Mesodermal cell (in vitro differentiated cells): ENCODE measurements around the gene FAM227B.

ENCODE experiments used
- H3K27ac ChIP-seq: 2 replicates; pipeline ENCODE4 v1.7.0; 2013; ENCODE audit warnings: mild to moderate bottlenecking, low read depth, low read length, moderate library complexity; ENCODE audit not compliant: severe bottlenecking
- H3K36me3 ChIP-seq: 2 replicates; pipeline ENCODE4 v1.7.1; 2013; ENCODE audit warnings: mild to moderate bottlenecking, low read length, moderate library complexity; ENCODE audit not compliant: control insufficient read depth, insufficient read depth
- H3K4me1 ChIP-seq: one replicate; pipeline ENCODE4 v1.7.1; 2013; ENCODE audit warnings: mild to moderate bottlenecking, low read length; ENCODE audit not compliant: insufficient read depth, control insufficient read depth, poor library complexity, severe bottlenecking
- H3K4me3 ChIP-seq: 2 replicates; pipeline ENCODE4 v1.7.0; 2013; ENCODE audit warnings: low read length, control low read depth, mild to moderate bottlenecking; ENCODE audit not compliant: insufficient read depth, poor library complexity, severe bottlenecking; ENCODE audit errors: extremely low read depth
- H3K9me3 ChIP-seq: 2 replicates; pipeline ENCODE4 v1.7.1; 2013; ENCODE audit warnings: mild to moderate bottlenecking, low read length, moderate library complexity; ENCODE audit not compliant: control insufficient read depth
- WGBS, 2 experiments: methylation state at CpG; one replicate each; pipeline ENCODE4 v1.1.5; 2013; ENCODE audit warnings: missing lambda C conversion rate in 2 of 2; ENCODE audit not compliant: insufficient coverage in 2 of 2; 5-methylcytosine and 5-hydroxymethylcytosine counted together

FAM227B gene

GRCh38 chr15:49330166-49330565 lies 290.5 kb downstream of the FAM227B start:
- no peaks in the 10 kb centered on the region for H3K36me3 ChIP-seq
- H3K4me3 ChIP-seq = no peak overlapping the region
- no peaks in the 10 kb centered on the region for H3K9me3 ChIP-seq
- H3K4me1 ChIP-seq = no peaks in the 10 kb centered on the region
- H3K27ac ChIP-seq = no peak overlapping the region

GRCh38 chr15:49328941-49329340 lies 291.7 kb downstream of the FAM227B start:
- Histone ChIP-seq H3K4me1 (no peaks in the 10 kb centered on the region), H3K9me3 (no peaks in the 10 kb centered on the region), H3K27ac (no peak overlapping the region), H3K36me3 (no peaks in the 10 kb centered on the region), H3K4me3 (no peak overlapping the region)

GRCh38 chr15:49327927-49328326 lies 292.7 kb downstream of the FAM227B start:
- Histone ChIP-seq H3K27ac (no peak overlapping the region), H3K9me3 (no peaks in the 10 kb centered on the region), H3K4me3 (no peak overlapping the region), H3K4me1 (no peaks in the 10 kb centered on the region), H3K36me3 (no peaks in the 10 kb centered on the region)
- 90 to 100% methylated on average over 3 of the region's 4 CpGs for WGBS, 2 experiments

GRCh38 chr15:49323207-49323606 lies 297.4 kb downstream of the FAM227B start:
- no CpG with 5 or more reads among the region's 1 CpG for WGBS, 2 experiments
- no peak overlapping the region for H3K4me3 ChIP-seq
- H3K36me3 ChIP-seq = peaks cover 23% of the 10 kb centered on the region
- H3K27ac ChIP-seq = no peak overlapping the region
- no peaks in the 10 kb centered on the region for H3K9me3 ChIP-seq
- no peaks in the 10 kb centered on the region for H3K4me1 ChIP-seq

- no CpG with 5 or more reads among the region's 1 CpG for WGBS, 2 experiments
- Histone ChIP-seq H3K4me3 (no peak overlapping the region), H3K9me3 (no peaks in the 10 kb centered on the region), H3K4me1 (peaks cover 3% of the 10 kb centered on the region), H3K36me3 (peaks cover 23% of the 10 kb centered on the region), H3K27ac (no peak overlapping the region)
These were observed 300.3 kb downstream of the FAM227B start for GRCh38 chr15:49320351-49320750.

GRCh38 chr15:49315391-49315823 lies 305.2 kb downstream of the FAM227B start:
- no peak overlapping the region for H3K4me3 ChIP-seq
- 11 to 30% methylated on average over 1 to 2 of the region's 2 CpGs for WGBS, 2 experiments
- peaks cover 21% of the 10 kb centered on the region for H3K36me3 ChIP-seq
- H3K27ac ChIP-seq = no peak overlapping the region
- peaks cover 5% of the 10 kb centered on the region for H3K4me1 ChIP-seq
- H3K9me3 ChIP-seq = no peaks in the 10 kb centered on the region

- Histone ChIP-seq H3K4me3 (no peak overlapping the region), H3K9me3 (no peaks in the 10 kb centered on the region), H3K27ac (no peak overlapping the region), H3K4me1 (peaks cover 5% of the 10 kb centered on the region), H3K36me3 (peaks cover 16% of the 10 kb centered on the region)
- WGBS, 2 experiments = no CpG with 5 or more reads among the region's 1 CpG
These were observed 305.9 kb downstream of the FAM227B start for GRCh38 chr15:49314716-49315115.

- Histone ChIP-seq H3K9me3 (no peaks in the 10 kb centered on the region), H3K36me3 (peaks cover 6% of the 10 kb centered on the region), H3K4me3 (no peak overlapping the region), H3K4me1 (peaks cover 5% of the 10 kb centered on the region), H3K27ac (no peak overlapping the region)
- WGBS, 2 experiments = 100% methylated on average over 1 of the region's 1 CpG; no CpG with 5 or more reads in 1 of the 2 experiments
These were observed 307.0 kb downstream of the FAM227B start for GRCh38 chr15:49313650-49314049.

GRCh38 chr15:49309889-49310288 lies 310.7 kb downstream of the FAM227B start:
- Histone ChIP-seq H3K27ac (no peak overlapping the region), H3K4me1 (no peaks in the 10 kb centered on the region), H3K36me3 (peaks cover 6% of the 10 kb centered on the region), H3K4me3 (no peak overlapping the region), H3K9me3 (no peaks in the 10 kb centered on the region)

- WGBS, 2 experiments = 100% methylated on average over 1 of the region's 2 CpGs
These were observed 311.9 kb downstream of the FAM227B start for GRCh38 chr15:49308686-49309085.

GRCh38 chr15:49306551-49306950 lies 314.1 kb downstream of the FAM227B start:
- no peaks in the 10 kb centered on the region for H3K36me3 ChIP-seq
- H3K4me3 ChIP-seq = no peak overlapping the region
- no CpG with 5 or more reads among the region's 1 CpG for WGBS, 2 experiments
- no peak overlapping the region for H3K27ac ChIP-seq
- no peaks in the 10 kb centered on the region for H3K9me3 ChIP-seq
- no peaks in the 10 kb centered on the region for H3K4me1 ChIP-seq

More at GRCh38 chr15:49308686-49309085, 311.9 kb downstream of the FAM227B start:
- H3K27ac ChIP-seq = no peak overlapping the region
- H3K4me3 ChIP-seq = no peak overlapping the region
- H3K9me3 ChIP-seq = no peaks in the 10 kb centered on the region
- H3K36me3 ChIP-seq = peaks cover 6% of the 10 kb centered on the region
- no peaks in the 10 kb centered on the region for H3K4me1 ChIP-seq

GRCh38 chr15:49303003-49303402 lies 317.6 kb downstream of the FAM227B start:
- Histone ChIP-seq H3K36me3 (no peaks in the 10 kb centered on the region), H3K27ac (no peak overlapping the region), H3K9me3 (no peaks in the 10 kb centered on the region), H3K4me3 (no peak overlapping the region), H3K4me1 (no peaks in the 10 kb centered on the region)
- WGBS, 2 experiments = 100% methylated on average over 1 of the region's 3 CpGs; no CpG with 5 or more reads in 1 of the 2 experiments
